OCI-LY7 (cell line): Measurements from ENCODE around the gene ZNF669. TPM values are rescaled to one million over a fixed set of nuclear protein-coding genes. Genes with fewer than 3 reads are reported as not detected.

Experiments
- BruUV-seq: library from RNA; stranded (reverse); fragments of 400-500 nt; replicated peaks from 2 replicates; lab custom pipeline; 2021; lab: Mats Ljungman, UMichigan
- CTCF ChIA-PET: fragments of 300-600 bp; sonication (Branson Sonifier 250); formaldehyde crosslinking; loops from one replicate; lab custom pipeline; 2022; ENCODE audit warnings: antibody characterized with exemption; ENCODE audit not compliant: unreplicated experiment; lab: Charles Lee
- POLR2A ChIA-PET: fragments of 300-600 bp; sonication (Branson Sonifier 250); formaldehyde crosslinking; loops from one replicate; lab custom pipeline; 2022; ENCODE audit warnings: antibody characterized with exemption; lab: Charles Lee
- DNase-seq: peaks from one replicate; pipeline ENCODE4 v3.0.0-alpha.2; 2015; ENCODE audit warnings: low spot score
- H2AFZ ChIP-seq: fragments of 200-600 bp; sonication (generic), shearing (Covaris generic); 2 replicates; pipeline ENCODE4 v1.6.1; 2014; ENCODE audit warnings: mild to moderate bottlenecking, antibody characterized with exemption, low read length, moderate library complexity
- H3K27ac ChIP-seq: fragments of 200-600 bp; sonication (generic); 2 replicates; pipeline ENCODE4 v1.5.1; 2014; ENCODE audit warnings: mixed run types, low read depth, mild to moderate bottlenecking, moderate library complexity, low read length, inconsistent platforms; ENCODE audit not compliant: poor library complexity, severe bottlenecking
- H3K36me3 ChIP-seq: fragments of 200-600 bp; sonication (generic); 2 replicates; pipeline ENCODE4 v1.6.1; 2014; ENCODE audit warnings: mild to moderate bottlenecking, antibody characterized with exemption, low read length, moderate library complexity, mixed read lengths; ENCODE audit not compliant: insufficient read depth
- H3K4me1 ChIP-seq: fragments of 200-600 bp; sonication (generic); 2 replicates; pipeline ENCODE4 v1.5.1; 2014; ENCODE audit warnings: mild to moderate bottlenecking, low read length; ENCODE audit not compliant: insufficient read depth, poor library complexity, severe bottlenecking
- H3K4me2 ChIP-seq: fragments of 200-600 bp; sonication (generic); 2 replicates; pipeline ENCODE4 v1.6.1; 2014; ENCODE audit warnings: mild to moderate bottlenecking, low read length
- H3K4me3 ChIP-seq: fragments of 200-600 bp; sonication (generic); 2 replicates; pipeline ENCODE4 v1.5.1; 2014; ENCODE audit warnings: mild to moderate bottlenecking, low read depth, low read length; ENCODE audit not compliant: poor library complexity, severe bottlenecking
- H3K79me2 ChIP-seq: fragments of 200-600 bp; sonication (generic); 2 replicates; pipeline ENCODE4 v1.6.1; 2016; ENCODE audit warnings: low read depth, mild to moderate bottlenecking, low read length, moderate library complexity, mixed read lengths; ENCODE audit not compliant: insufficient read depth
- H3K9me2 ChIP-seq: fragments of 200-600 bp; sonication (generic); 2 replicates; pipeline ENCODE4 v1.6.1; 2016; ENCODE audit warnings: mild to moderate bottlenecking, low read length, mixed read lengths; ENCODE audit not compliant: insufficient read depth
- H3K9me3 ChIP-seq: fragments of 200-600 bp; sonication (generic); 2 replicates; pipeline ENCODE4 v1.6.1; 2014; ENCODE audit warnings: mild to moderate bottlenecking, mixed run types, low read length, mixed read lengths
- H4K20me1 ChIP-seq: fragments of 200-600 bp; sonication (generic); 2 replicates; pipeline ENCODE4 v1.6.1; 2014; ENCODE audit warnings: mild to moderate bottlenecking, antibody characterized with exemption, low read length, moderate library complexity, mixed read lengths; ENCODE audit not compliant: insufficient read depth
- CTCF ChIP-seq: fragments of 200-600 bp; sonication (generic); conservative IDR thresholded peaks from 2 replicates; pipeline ENCODE4 v1.5.1; 2014; ENCODE audit warnings: mild to moderate bottlenecking, antibody characterized with exemption, low read length, moderate library complexity, mixed read lengths
- EZH2phosphoT487 ChIP-seq: fragments of 200-600 bp; sonication (generic); IDR thresholded peaks from 2 replicates; pipeline ENCODE4 v1.6.1; 2018; ENCODE audit warnings: low read depth, borderline replicate concordance, mild to moderate bottlenecking, mixed run types, antibody characterized with exemption, low read length, moderate library complexity, mixed read lengths
- intact Hi-C: fragments of 100-400 bp; cut with micrococcal nuclease; formaldehyde crosslinking; loops from one replicate; pipeline ENCODE4 v1.10.0; 2022; ENCODE audit not compliant: unreplicated experiment
- total RNA-seq, 2 experiments: library from RNA; depleted of rRNA in 1 of 2; stranded (reverse); fragments of >200 nt in 1 of 2; shearing (Covaris generic) in 1 of 2; gene quantifications; 2 replicates each; pipeline ENCODE4 v1.2.3, GENCODE V29; 2014 to 2022

ZNF669 gene
- total RNA-seq, 2 experiments from 2014 or later: 13.6 to 16.9 TPM

GRCh38 chr1:247112479-247112781 lies 8.3 kb upstream of the ZNF669 start:
- Histone ChIP-seq H3K9me2 (no peaks in the 10 kb centered on the region), H3K27ac (no peak overlapping the region), H3K4me2 (no peak overlapping the region), H2AFZ (no peak overlapping the region), H3K9me3 (no peaks in the 10 kb centered on the region), H3K36me3 (no peaks in the 10 kb centered on the region), H3K4me3 (no peak overlapping the region), H3K79me2 (no peaks in the 10 kb centered on the region), H3K4me1 (no peaks in the 10 kb centered on the region), H4K20me1 (no peaks in the 10 kb centered on the region)
- CTCF ChIA-PET: no interaction called here
- POLR2A ChIA-PET: no interaction called here
- intact Hi-C loops: no loop called here
- no peak for TF ChIP-seq CTCF
- no peak for TF ChIP-seq EZH2phosphoT487
- no peak for DNase-seq
- BruUV-seq: no TSS peak

GRCh38 chr1:247111700-247112478 lies 7.7 kb upstream of the ZNF669 start:
- TF ChIP-seq EZH2phosphoT487 (no peak), CTCF (no peak)
- no peak for DNase-seq
- Histone ChIP-seq H3K27ac (no peak overlapping the region), H3K9me3 (no peaks in the 10 kb centered on the region), H3K4me1 (no peaks in the 10 kb centered on the region), H3K4me2 (no peak overlapping the region), H3K9me2 (no peaks in the 10 kb centered on the region), H3K36me3 (no peaks in the 10 kb centered on the region), H3K4me3 (no peak overlapping the region), H3K79me2 (no peaks in the 10 kb centered on the region), H2AFZ (no peak overlapping the region), H4K20me1 (no peaks in the 10 kb centered on the region)
- intact Hi-C loops: no loop called here
- ChIA-PET CTCF (no interaction called here), POLR2A (no interaction called here)
- BruUV-seq: no TSS peak

- ChIA-PET CTCF (no interaction called here), POLR2A (no interaction called here)
- DNase-seq: no peak
- no peaks in the 10 kb centered on the region for H3K9me3 ChIP-seq
- no peaks in the 10 kb centered on the region for H3K79me2 ChIP-seq
- H3K9me2 ChIP-seq: no peaks in the 10 kb centered on the region
- intact Hi-C loops: no loop called here
- H3K4me2 ChIP-seq: no peak overlapping the region
- no peaks in the 10 kb centered on the region for H4K20me1 ChIP-seq
- H2AFZ ChIP-seq: no peak overlapping the region
- no peak overlapping the region for H3K27ac ChIP-seq
- no peaks in the 10 kb centered on the region for H3K4me1 ChIP-seq
- no peak for TF ChIP-seq CTCF
- no peak for TF ChIP-seq EZH2phosphoT487
- no peaks in the 10 kb centered on the region for H3K36me3 ChIP-seq
- no peak overlapping the region for H3K4me3 ChIP-seq
- BruUV-seq: no TSS peak
These were observed 7.1 kb upstream of the ZNF669 start for GRCh38 chr1:247111259-247111699.
